NCI-H128 (cell line): Measurements from ENCODE around the gene ATRN.

Source experiments
- DNase-seq: peaks from one replicate; lab custom pipeline; 2025; ENCODE audit not compliant: unreplicated experiment; lab: John Stamatoyannopoulos, UW

Gene ATRN

GRCh38 chr20:3621111-3621510 lies 150.3 kb downstream of the ATRN start:
- DNase-seq = no peak

- no peak for DNase-seq
Measured at GRCh38 chr20:3622406-3622805, 151.6 kb downstream of the ATRN start.

GRCh38 chr20:3627476-3627875 lies 156.7 kb downstream of the ATRN start:
- no peak for DNase-seq

- no peak for DNase-seq
Measured at GRCh38 chr20:3628502-3629314, 157.9 kb downstream of the ATRN start.

- DNase-seq = no peak
Measured at GRCh38 chr20:3629893-3630292, 159.1 kb downstream of the ATRN start.

GRCh38 chr20:3630429-3630828 lies 159.6 kb downstream of the ATRN start:
- DNase-seq = no peak

GRCh38 chr20:3631534-3631933 lies 160.7 kb downstream of the ATRN start:
- no peak for DNase-seq

- DNase-seq = no peak
Measured at GRCh38 chr20:3632311-3633004, 161.6 kb downstream of the ATRN start.

GRCh38 chr20:3633913-3634478 lies 163.2 kb downstream of the ATRN start:
- no peak for DNase-seq

GRCh38 chr20:3635346-3635745 lies 164.5 kb downstream of the ATRN start:
- no peak for DNase-seq

GRCh38 chr20:3640259-3640658 lies 169.4 kb downstream of the ATRN start:
- no peak for DNase-seq

- no peak for DNase-seq
Measured at GRCh38 chr20:3645309-3646066, 174.7 kb downstream of the ATRN start.

- no peak for DNase-seq
Measured at GRCh38 chr20:3646067-3646440, 175.2 kb downstream of the ATRN start.

GRCh38 chr20:3646651-3647050 lies 175.8 kb downstream of the ATRN start:
- no peak for DNase-seq

- DNase-seq = no peak
Measured at GRCh38 chr20:3647473-3647872, 176.7 kb downstream of the ATRN start.

GRCh38 chr20:3648951-3649350 lies 178.1 kb downstream of the ATRN start:
- DNase-seq = no peak

- no peak for DNase-seq
Measured at GRCh38 chr20:3651204-3651962, 180.6 kb downstream of the ATRN start.

GRCh38 chr20:3652221-3652620 lies 181.4 kb downstream of the ATRN start:
- no peak for DNase-seq

- no peak for DNase-seq
Measured at GRCh38 chr20:3652676-3653596, 182.1 kb downstream of the ATRN start.

- DNase-seq = no peak
Measured at GRCh38 chr20:3653921-3654320, 183.1 kb downstream of the ATRN start.
